Heart left ventricle (tissue), 16 donors: Measurements from ENCODE around the gene IL36B. TPM values are rescaled to one million over a fixed set of nuclear protein-coding genes. Genes with fewer than 3 reads are reported as not detected.

Source experiments
- ATAC-seq, 4 donors: fragments of 200-7000 bp; cut with Tn5 transposase; one replicate each; pipeline ENCODE4 v1.9.1; 2020 to 2022; ENCODE audit warnings: moderate library complexity in 4 of 4, mild to moderate bottlenecking in 3 of 4, moderate number of reproducible peaks in 1 of 4
- DNase-seq, 5 donors: peaks; one replicate each; pipeline ENCODE4 v3.0.0-alpha.2; 2020
- H3K27ac ChIP-seq, 12 donors: fragments of 200-600 bp; sonication (generic) in 4 of 12; one replicate each; pipeline versions ENCODE4 v1.5.0 to v1.8.0; 2016 to 2022; ENCODE audit warnings: mild to moderate bottlenecking in 2 of 12
- H3K27me3 ChIP-seq, 9 donors: fragments of 200-600 bp; sonication (generic) in 2 of 9; one replicate each; pipeline versions ENCODE4 v1.5.1 to v1.8.0; 2016 to 2022; ENCODE audit warnings: mild to moderate bottlenecking in 3 of 9
- H3K36me3 ChIP-seq, 9 donors: fragments of 200-600 bp; sonication (generic) in 2 of 9; one replicate each; pipeline versions ENCODE4 v1.5.0 to v1.8.0; 2018 to 2022; ENCODE audit warnings: mild to moderate bottlenecking in 2 of 9
- H3K4me1 ChIP-seq, 12 donors: fragments of 200-600 bp; sonication (generic) in 4 of 12; one replicate each; pipeline versions ENCODE4 v1.5.0 to v1.8.0; 2016 to 2022; ENCODE audit warnings: mild to moderate bottlenecking in 3 of 12
- H3K4me3 ChIP-seq, 12 donors: fragments of 200-600 bp; sonication (generic) in 4 of 12; one replicate each; pipeline versions ENCODE4 v1.5.0 to v1.8.0; 2017 to 2022; ENCODE audit warnings: mild to moderate bottlenecking in 9 of 12, moderate library complexity in 4 of 12
- H3K9me3 ChIP-seq, 12 donors: fragments of 200-600 bp; sonication (generic) in 4 of 12; one replicate each; pipeline versions ENCODE4 v1.5.0 to v1.8.0; 2016 to 2022; ENCODE audit warnings: mild to moderate bottlenecking in 1 of 12
- POLR2A ChIP-seq, 2 donors: fragments of 450-650 bp; IDR thresholded peaks; one replicate each; pipeline ENCODE4 v1.6.1; 2017; ENCODE audit warnings: antibody characterized with exemption in 2 of 2, mild to moderate bottlenecking in 2 of 2, moderate library complexity in 2 of 2
- WGBS, 4 donors: extraction: QIAGEN DNeasy Blood & Tissue Kit in 2 of 4; methylation state at CpG; one replicate each; pipeline versions ENCODE4 v1.1.5 to v1.1.7; 2013 to 2018; 5-methylcytosine and 5-hydroxymethylcytosine counted together
- intact Hi-C, 10 donors: fragments of 100-400 bp; cut with DNase I; formaldehyde crosslinking; loops; one replicate each; pipeline versions ENCODE4 v1.11.1 to v1.14.2; 2022
- polyA plus RNA-seq, 2 donors: library from polyadenylated mRNA; stranded (reverse); fragments of 200-250 nt; gene quantifications; one replicate each; pipeline ENCODE4 v1.2.3, GENCODE V29; 2013
- total RNA-seq, 9 donors: library from RNA; depleted of rRNA in 2 of 9; stranded (reverse); fragments of >200 nt in 2 of 9; fragmentation: NEBNext Ultra II Directional in 3 of 9; extraction: Animal tissue kit (Norgen Biotek cat#: 25700) in 3 of 9; gene quantifications; one replicate each; pipeline versions ENCODE4 v1.1.0 to v1.2.4, GENCODE V29; 2016 to 2023
- TF ChIP-seq, protein P1 (sequence below), 12 donors: fragments of 200-600 bp; sonication (generic) in 4 of 12; IDR thresholded peaks; one replicate each; pipeline versions ENCODE4 v1.5.0 to v1.8.0; 2018 to 2022; ENCODE audit warnings: antibody characterized with exemption in 12 of 12, mild to moderate bottlenecking in 5 of 12
- donor health status: ischemic (EF 13 %, LVEDD 7.1; RV severe dilation, severe dysfunction).
- donor health status: healthy with polysubstance abuse.
- donor health status: DM: no; HTN: yes; CAD: no.
- donor health status: DM: no; HTN: no; CAD: no.
- donor health status: ischemic (EF 25% LVEDD 6.9; RV normal size, moderate dysfunction).
- donor health status: ischemic (EF 25% LVEDD 5.7; RV mildly dilated, moderate dysfunction).
- donor health status: healthy.
- donor health status: DM: yes; HTN: yes; CAD: no.
- donor health status: ischemic (EF 35%, LVEDD 5.7; RV mildly dilated, moderate dysfunction).
- donor health status: nonischemic (EF 11% LVEDD 7.7; RV severe dilation, severe dysfunction).
- donor health status: DM: yes; HTN: yes; CAD: no.
- donor health status: PGD.
- donor health status: ischemic (EF 29% LVEDD 5.4; RV normal size, mild dysfunction).
- donor health status: nonischemic (EF 23%, LVEDD 6.1; RV moderate dilation, normal function).

The IL36B gene
- total and polyA plus RNA-seq, 11 donors = not detected

DNA sequence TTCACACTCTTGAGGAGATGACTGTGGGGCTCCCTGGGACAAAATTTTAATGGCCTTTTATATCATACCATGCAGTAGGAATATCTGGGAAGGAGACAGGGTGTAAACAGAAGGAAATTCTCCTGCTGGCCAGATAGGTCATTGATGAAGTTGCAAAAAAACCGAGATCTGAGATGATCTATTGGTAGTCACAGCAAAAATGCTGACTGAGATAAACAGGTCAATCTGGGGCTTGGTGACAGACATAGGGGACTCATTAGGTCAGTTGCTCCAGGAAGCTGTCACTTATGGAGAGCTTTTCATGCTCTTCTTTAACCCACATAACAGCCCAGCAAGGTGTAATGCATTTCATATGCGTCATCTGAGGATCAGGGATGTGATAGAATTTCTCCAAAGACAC lies 50.0 kb downstream of the IL36B start:
- H3K4me1 ChIP-seq = no peaks in the 10 kb centered on the region
- peaks cover 0 to 28% (median 11%) of the 10 kb centered on the region in 12 donors for H3K9me3 ChIP-seq
- H3K27me3 ChIP-seq = no peaks in the 10 kb centered on the region
- ATAC-seq = no peak
- no peak overlapping the region for H3K4me3 ChIP-seq
- WGBS, 4 donors = 46 to 66% (median 63%) methylated on average over 2 of the region's 2 CpGs
- no peak overlapping the region for H3K27ac ChIP-seq
- intact Hi-C loops = no loop called here
- H3K36me3 ChIP-seq = no peaks in the 10 kb centered on the region
- TF ChIP-seq, protein P1, sequence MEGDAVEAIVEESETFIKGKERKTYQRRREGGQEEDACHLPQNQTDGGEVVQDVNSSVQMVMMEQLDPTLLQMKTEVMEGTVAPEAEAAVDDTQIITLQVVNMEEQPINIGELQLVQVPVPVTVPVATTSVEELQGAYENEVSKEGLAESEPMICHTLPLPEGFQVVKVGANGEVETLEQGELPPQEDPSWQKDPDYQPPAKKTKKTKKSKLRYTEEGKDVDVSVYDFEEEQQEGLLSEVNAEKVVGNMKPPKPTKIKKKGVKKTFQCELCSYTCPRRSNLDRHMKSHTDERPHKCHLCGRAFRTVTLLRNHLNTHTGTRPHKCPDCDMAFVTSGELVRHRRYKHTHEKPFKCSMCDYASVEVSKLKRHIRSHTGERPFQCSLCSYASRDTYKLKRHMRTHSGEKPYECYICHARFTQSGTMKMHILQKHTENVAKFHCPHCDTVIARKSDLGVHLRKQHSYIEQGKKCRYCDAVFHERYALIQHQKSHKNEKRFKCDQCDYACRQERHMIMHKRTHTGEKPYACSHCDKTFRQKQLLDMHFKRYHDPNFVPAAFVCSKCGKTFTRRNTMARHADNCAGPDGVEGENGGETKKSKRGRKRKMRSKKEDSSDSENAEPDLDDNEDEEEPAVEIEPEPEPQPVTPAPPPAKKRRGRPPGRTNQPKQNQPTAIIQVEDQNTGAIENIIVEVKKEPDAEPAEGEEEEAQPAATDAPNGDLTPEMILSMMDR (IDR thresholded peaks at IDR 0.05) = no peak
- TF ChIP-seq POLR2A (IDR thresholded peaks at IDR 0.05) = no peak
- DNase-seq = no peak

DNA sequence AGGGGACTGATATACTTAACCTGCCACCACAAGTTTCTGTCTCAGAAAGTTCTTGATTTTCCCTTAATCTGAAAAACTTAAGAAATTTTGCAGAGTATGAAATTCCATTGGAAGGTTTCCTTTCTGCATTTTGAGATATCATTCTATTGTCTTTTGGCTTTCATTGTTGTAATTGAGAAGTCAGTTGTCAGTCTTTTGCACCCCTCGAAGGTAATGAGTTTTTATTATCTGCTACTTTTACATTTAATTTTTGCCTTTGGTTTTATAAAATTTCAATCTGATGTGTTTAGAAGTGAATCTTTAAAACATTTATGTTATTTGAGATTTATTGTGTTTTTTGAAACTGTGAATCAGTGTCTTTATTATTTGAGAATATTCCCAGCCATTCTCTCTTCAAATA lies 52.2 kb downstream of the IL36B start:
- Histone ChIP-seq H3K4me3 (no peak overlapping the region), H3K36me3 (no peaks in the 10 kb centered on the region), H3K4me1 (no peaks in the 10 kb centered on the region), H3K27ac (no peak overlapping the region), H3K9me3 (peaks cover 0 to 28% (median 11%) of the 10 kb centered on the region in 12 donors), H3K27me3 (no peaks in the 10 kb centered on the region)
- TF ChIP-seq, protein P1 (IDR thresholded peaks at IDR 0.05) = no peak
- TF ChIP-seq POLR2A (IDR thresholded peaks at IDR 0.05) = no peak
- ATAC-seq = no peak
- no peak for DNase-seq
- 45 to 78% (median 69%) methylated on average over 1 of the region's 1 CpG for WGBS, 4 donors
- intact Hi-C loops = no loop called here

GRCh38 chr2:112997151-112997550 lies 55.5 kb downstream of the IL36B start:
- no peaks in the 10 kb centered on the region for H3K4me1 ChIP-seq
- ATAC-seq = no peak
- no peak overlapping the region for H3K4me3 ChIP-seq
- H3K27ac ChIP-seq = no peak overlapping the region
- H3K9me3 ChIP-seq = peaks cover 0 to 40% (median 21%) of the 10 kb centered on the region in 12 donors
- no peak for DNase-seq
- WGBS, 4 donors = 75 to 85% (median 78%) methylated on average over 1 of the region's 1 CpG
- H3K27me3 ChIP-seq = no peaks in the 10 kb centered on the region
- no peaks in the 10 kb centered on the region for H3K36me3 ChIP-seq
- TF ChIP-seq, protein P1 (IDR thresholded peaks at IDR 0.05) = no peak
- intact Hi-C loops = no loop called here

GRCh38 chr2:112996635-112997034 lies 56.0 kb downstream of the IL36B start:
- Histone ChIP-seq H3K36me3 (no peaks in the 10 kb centered on the region), H3K27ac (no peak overlapping the region), H3K27me3 (no peaks in the 10 kb centered on the region), H3K9me3 (peaks cover 0 to 43% (median 23%) of the 10 kb centered on the region in 12 donors), H3K4me1 (no peaks in the 10 kb centered on the region), H3K4me3 (no peak overlapping the region)
- TF ChIP-seq POLR2A (IDR thresholded peaks at IDR 0.05) = no peak
- TF ChIP-seq, protein P1 (IDR thresholded peaks at IDR 0.05) = no peak
- DNase-seq (no peak), ATAC-seq (no peak)
- intact Hi-C loops = no loop called here
- 62 to 65% (median 62%) methylated on average over 6 of the region's 6 CpGs for WGBS, 4 donors
